Fibroblast of the conjunctiva (primary cell): ENCODE data around the gene PALS1.
"Not testable (repeated sequence)": the region's sequence is repeated elsewhere in the genome, so short reads cannot be mapped to it uniquely, and the experiment has no call there.

Source experiments
- DNase-seq: peaks from one replicate; pipeline ENCODE4 v3.0.0-alpha.2; 2010; ENCODE audit warnings: low read depth

The PALS1 gene

GRCh38 chr14:67260965-67261364 is 19.7 kb downstream of the PALS1 start:
- DNase-seq = no peak

- peak; percentile 49 for DNase-seq
These were observed 22.4 kb downstream of the PALS1 start for GRCh38 chr14:67263499-67264149.

GRCh38 chr14:67265131-67265530 is 23.9 kb downstream of the PALS1 start:
- no peak for DNase-seq

GRCh38 chr14:67267576-67268328 is 26.5 kb downstream of the PALS1 start:
- no peak for DNase-seq

- no peak for DNase-seq
These were observed 27.4 kb downstream of the PALS1 start for GRCh38 chr14:67268426-67269150.

GRCh38 chr14:67269298-67270060 is 28.2 kb downstream of the PALS1 start:
- DNase-seq = peak; percentile 68

- no peak for DNase-seq
These were observed 29.0 kb downstream of the PALS1 start for GRCh38 chr14:67270145-67270753.

- no peak for DNase-seq
These were observed 29.7 kb downstream of the PALS1 start for GRCh38 chr14:67270933-67271332.

GRCh38 chr14:67273281-67273680 is 32.0 kb downstream of the PALS1 start:
- DNase-seq = not testable (repeated sequence)

GRCh38 chr14:67276131-67276530 is 34.9 kb downstream of the PALS1 start:
- no peak for DNase-seq

GRCh38 chr14:67280506-67280905 is 39.3 kb downstream of the PALS1 start:
- no peak for DNase-seq

GRCh38 chr14:67285876-67286452 is 44.7 kb downstream of the PALS1 start:
- peak; percentile 33 for DNase-seq
